Esophagus muscularis mucosa (tissue), 4 donors: ENCODE measurements around the gene TMEM202.

Experiments
- EP300 ChIP-seq: sonication (generic); formaldehyde crosslinking; IDR thresholded peaks from one replicate; pipeline ENCODE4 v1.6.1; 2017; ENCODE audit warnings: antibody characterized with exemption
- POLR2A ChIP-seq: fragments of 450-650 bp; IDR thresholded peaks from one replicate; pipeline ENCODE4 v1.6.1; 2017; ENCODE audit warnings: antibody characterized with exemption, moderate library complexity, mild to moderate bottlenecking, low read depth
- POLR2AphosphoS5 ChIP-seq, 2 donors: sonication (generic); formaldehyde crosslinking; IDR thresholded peaks; one replicate each; pipeline ENCODE4 v1.6.1; 2017; ENCODE audit warnings: antibody characterized with exemption in 2 of 2
- TF ChIP-seq, protein P1 (sequence below), 3 experiments: fragments of 200-600 bp in 2 of 3; fragments of 450-650 bp in 1 of 3; sonication (generic) in 2 of 3; IDR thresholded peaks; one replicate each; pipeline ENCODE4 v1.5.1; 2017 to 2019; ENCODE audit warnings: antibody characterized with exemption in 3 of 3, mild to moderate bottlenecking in 2 of 3, moderate library complexity in 1 of 3

DNA sequence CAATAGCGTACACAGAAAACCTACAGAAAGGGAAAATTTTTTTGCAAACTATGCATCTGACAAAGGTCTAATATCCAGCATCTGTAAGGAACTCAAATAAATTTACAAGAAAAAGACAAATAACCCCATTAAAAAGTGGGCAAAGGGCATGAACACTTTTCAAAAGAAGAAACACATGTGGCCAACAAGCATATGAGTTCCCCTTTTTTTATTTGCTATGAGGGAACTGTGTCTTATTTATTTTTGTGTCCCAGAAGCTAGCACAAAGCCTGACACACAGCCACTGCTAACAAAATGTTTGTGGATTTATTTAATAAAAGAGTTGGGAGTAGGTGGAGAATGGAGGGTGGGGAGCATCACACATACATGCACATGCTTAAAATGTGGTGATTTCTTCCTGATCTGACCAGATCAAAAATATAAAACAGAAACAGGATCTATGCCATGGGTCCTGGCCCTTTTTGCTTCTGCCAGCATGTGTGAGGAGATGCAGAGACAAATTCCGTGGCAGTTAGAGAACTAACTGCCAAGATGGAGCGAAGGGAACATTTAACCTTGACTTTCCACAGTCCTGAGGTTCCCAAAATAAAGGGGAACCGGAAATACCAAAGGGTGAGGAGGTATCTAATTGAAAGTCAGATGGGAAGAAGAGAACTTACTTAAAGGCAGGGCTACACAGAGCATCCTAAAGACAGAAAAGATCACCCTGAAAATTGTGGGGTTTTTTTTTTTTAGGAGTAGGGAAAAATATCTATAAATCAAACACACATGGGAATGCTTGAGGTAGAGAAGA, at the start of gene TMEM202:
- TF ChIP-seq EP300 (no peak), POLR2A (no peak), POLR2AphosphoS5 (IDR thresholded peaks at IDR 0.05) (no peak)
- TF ChIP-seq, protein P1, sequence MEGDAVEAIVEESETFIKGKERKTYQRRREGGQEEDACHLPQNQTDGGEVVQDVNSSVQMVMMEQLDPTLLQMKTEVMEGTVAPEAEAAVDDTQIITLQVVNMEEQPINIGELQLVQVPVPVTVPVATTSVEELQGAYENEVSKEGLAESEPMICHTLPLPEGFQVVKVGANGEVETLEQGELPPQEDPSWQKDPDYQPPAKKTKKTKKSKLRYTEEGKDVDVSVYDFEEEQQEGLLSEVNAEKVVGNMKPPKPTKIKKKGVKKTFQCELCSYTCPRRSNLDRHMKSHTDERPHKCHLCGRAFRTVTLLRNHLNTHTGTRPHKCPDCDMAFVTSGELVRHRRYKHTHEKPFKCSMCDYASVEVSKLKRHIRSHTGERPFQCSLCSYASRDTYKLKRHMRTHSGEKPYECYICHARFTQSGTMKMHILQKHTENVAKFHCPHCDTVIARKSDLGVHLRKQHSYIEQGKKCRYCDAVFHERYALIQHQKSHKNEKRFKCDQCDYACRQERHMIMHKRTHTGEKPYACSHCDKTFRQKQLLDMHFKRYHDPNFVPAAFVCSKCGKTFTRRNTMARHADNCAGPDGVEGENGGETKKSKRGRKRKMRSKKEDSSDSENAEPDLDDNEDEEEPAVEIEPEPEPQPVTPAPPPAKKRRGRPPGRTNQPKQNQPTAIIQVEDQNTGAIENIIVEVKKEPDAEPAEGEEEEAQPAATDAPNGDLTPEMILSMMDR (IDR thresholded peaks at IDR 0.05) = no peak
